SK-N-SH treated with all-trans-retinoic acid at 6 μM for 48 hours (cell line): Measurements from ENCODE around the gene CTAGE1.

Experiments used
- ATAC-seq: fragments of 200-7000 bp; cut with Tn5 transposase; 3 replicates; pipeline ENCODE4 v1.9.1; 2020; ENCODE audit warnings: mild to moderate bottlenecking, moderate library complexity
- ARNTL ChIP-seq: fragments of 450-650 bp; formaldehyde crosslinking; IDR thresholded peaks from 2 replicates; pipeline ENCODE4 v1.5.0; 2020; ENCODE audit warnings: low read depth, mild to moderate bottlenecking, moderate library complexity, borderline replicate concordance
- BACH2 ChIP-seq: fragments of 250-450 bp; sonication (Bioruptor Pico); IDR thresholded peaks from 2 replicates; pipeline ENCODE4 v1.9.0; 2021; ENCODE audit warnings: mild to moderate bottlenecking, borderline replicate concordance
- CSRNP3 ChIP-seq: fragments of 250-450 bp; sonication (Bioruptor Pico); IDR thresholded peaks from 2 replicates; pipeline ENCODE4 v1.5.1; 2021; ENCODE audit warnings: mild to moderate bottlenecking, moderate library complexity
- GLIS3 ChIP-seq: fragments of 250-450 bp; sonication (Bioruptor Pico); IDR thresholded peaks from 2 replicates; pipeline ENCODE4 v1.5.0; 2020; ENCODE audit warnings: mild to moderate bottlenecking, moderate library complexity
- ISL1 ChIP-seq: fragments of 250-450 bp; sonication (Bioruptor Pico); IDR thresholded peaks from 2 replicates; pipeline ENCODE4 v2.1.2; 2022; ENCODE audit warnings: mild to moderate bottlenecking, moderate library complexity
- POU6F1 ChIP-seq: fragments of 250-450 bp; sonication (Bioruptor Pico); IDR thresholded peaks from 2 replicates; pipeline ENCODE4 v1.8.0; 2021; ENCODE audit warnings: low read depth, mild to moderate bottlenecking, moderate library complexity, borderline replicate concordance
- PPARA ChIP-seq: fragments of 250-450 bp; sonication (Bioruptor Pico); IDR thresholded peaks from 2 replicates; pipeline ENCODE4 v1.5.0; 2020; ENCODE audit warnings: mild to moderate bottlenecking, borderline replicate concordance
- SNAI2 ChIP-seq: fragments of 250-450 bp; sonication (Bioruptor Pico); IDR thresholded peaks from 2 replicates; pipeline ENCODE4 v1.5.0; 2020; ENCODE audit warnings: mild to moderate bottlenecking, moderate library complexity
- ZC3H10 ChIP-seq: fragments of 250-450 bp; sonication (Bioruptor Pico); IDR thresholded peaks from 2 replicates; pipeline ENCODE4 v1.5.1; 2021; ENCODE audit warnings: mild to moderate bottlenecking, moderate library complexity
- ZFP3 ChIP-seq: fragments of 250-450 bp; sonication (Bioruptor Pico); IDR thresholded peaks from 2 replicates; pipeline ENCODE4 v1.5.0; 2020; ENCODE audit warnings: mild to moderate bottlenecking, moderate library complexity
- ZFP30 ChIP-seq: fragments of 450-650 bp; formaldehyde crosslinking; IDR thresholded peaks from 2 replicates; pipeline ENCODE4 v1.5.0; 2022; ENCODE audit warnings: mild to moderate bottlenecking, moderate library complexity
- ZNF565 ChIP-seq: fragments of 450-650 bp; formaldehyde crosslinking; conservative IDR thresholded peaks from 2 replicates; pipeline ENCODE4 v1.5.0; 2020; ENCODE audit warnings: low read depth, mild to moderate bottlenecking, moderate library complexity
- ZNF8 ChIP-seq: fragments of 450-650 bp; formaldehyde crosslinking; IDR thresholded peaks from 2 replicates; pipeline ENCODE4 v1.5.0; 2020; ENCODE audit warnings: mild to moderate bottlenecking, moderate library complexity
- TF ChIP-seq, protein P1 (sequence below): fragments of 250-450 bp; sonication (Bioruptor Pico); IDR thresholded peaks from 2 replicates; pipeline ENCODE4 v1.8.0; 2020; ENCODE audit warnings: mild to moderate bottlenecking, moderate library complexity, borderline replicate concordance

The CTAGE1 gene

GRCh38 chr18:22378672-22379282, 38.9 kb downstream of the CTAGE1 start:
- peak; percentile 83 for ATAC-seq
- TF ChIP-seq PPARA (CRISPR knock-in tag) (no peak), CSRNP3 (CRISPR knock-in tag) (no peak), GLIS3 (CRISPR knock-in tag) (no peak), SNAI2 (CRISPR knock-in tag) (no peak), POU6F1 (CRISPR knock-in tag) (no peak), BACH2 (CRISPR knock-in tag) (no peak), ARNTL (no peak), ZFP3 (CRISPR knock-in tag) (no peak), ZFP30 (CRISPR knock-in tag) (no peak)
- TF ChIP-seq, protein P1, sequence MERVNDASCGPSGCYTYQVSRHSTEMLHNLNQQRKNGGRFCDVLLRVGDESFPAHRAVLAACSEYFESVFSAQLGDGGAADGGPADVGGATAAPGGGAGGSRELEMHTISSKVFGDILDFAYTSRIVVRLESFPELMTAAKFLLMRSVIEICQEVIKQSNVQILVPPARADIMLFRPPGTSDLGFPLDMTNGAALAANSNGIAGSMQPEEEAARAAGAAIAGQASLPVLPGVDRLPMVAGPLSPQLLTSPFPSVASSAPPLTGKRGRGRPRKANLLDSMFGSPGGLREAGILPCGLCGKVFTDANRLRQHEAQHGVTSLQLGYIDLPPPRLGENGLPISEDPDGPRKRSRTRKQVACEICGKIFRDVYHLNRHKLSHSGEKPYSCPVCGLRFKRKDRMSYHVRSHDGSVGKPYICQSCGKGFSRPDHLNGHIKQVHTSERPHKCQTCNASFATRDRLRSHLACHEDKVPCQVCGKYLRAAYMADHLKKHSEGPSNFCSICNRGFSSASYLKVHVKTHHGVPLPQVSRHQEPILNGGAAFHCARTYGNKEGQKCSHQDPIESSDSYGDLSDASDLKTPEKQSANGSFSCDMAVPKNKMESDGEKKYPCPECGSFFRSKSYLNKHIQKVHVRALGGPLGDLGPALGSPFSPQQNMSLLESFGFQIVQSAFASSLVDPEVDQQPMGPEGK (CRISPR knock-in tag): no peak

DNA sequence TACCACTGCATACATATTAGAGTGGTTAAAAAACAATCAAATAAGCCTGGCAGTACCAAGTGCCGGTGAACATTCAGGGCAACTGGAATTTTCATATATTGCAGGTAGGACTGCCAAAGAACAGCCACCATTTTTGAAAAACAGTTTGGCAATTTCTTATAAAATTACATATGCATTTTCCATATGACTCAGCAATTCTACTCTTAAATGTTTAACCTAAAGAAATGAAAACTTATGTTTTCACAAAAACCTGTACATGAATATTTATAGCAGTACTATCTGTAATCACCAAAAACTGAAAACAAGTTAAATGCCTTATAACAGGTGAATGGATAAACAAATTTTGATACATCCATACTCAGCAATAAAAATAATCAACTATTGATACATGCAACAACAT, 39.9 kb downstream of the CTAGE1 start:
- TF ChIP-seq ZC3H10 (CRISPR knock-in tag) (no peak), ZFP3 (CRISPR knock-in tag) (no peak), POU6F1 (CRISPR knock-in tag) (no peak), SNAI2 (CRISPR knock-in tag) (no peak), PPARA (CRISPR knock-in tag) (no peak), ZFP30 (CRISPR knock-in tag) (no peak)
- TF ChIP-seq, protein P1 (CRISPR knock-in tag): no peak
- no peak for ATAC-seq

DNA sequence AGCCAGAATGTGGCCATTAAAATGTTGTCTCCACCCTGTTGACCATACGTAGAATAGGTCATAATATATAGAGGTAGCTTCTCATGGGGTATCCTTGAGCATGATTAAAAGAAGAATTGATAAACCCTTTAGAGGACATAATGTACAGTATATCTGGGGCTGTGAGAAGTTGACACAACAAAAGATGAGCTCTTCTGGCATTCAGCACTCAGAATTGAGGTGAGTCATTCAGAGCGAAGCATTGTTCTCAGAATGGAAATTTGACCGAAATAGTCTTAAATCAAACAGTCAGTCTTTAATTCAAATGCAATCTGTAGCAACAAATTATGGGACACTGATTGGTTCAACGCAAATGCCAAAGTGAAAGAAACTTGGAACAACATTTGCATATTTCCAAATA, 47.3 kb downstream of the CTAGE1 start:
- no peak for ATAC-seq

More for the DNA sequence above, 47.3 kb downstream of the CTAGE1 start:
- TF ChIP-seq BACH2 (CRISPR knock-in tag): no peak
- TF ChIP-seq, protein P1 (CRISPR knock-in tag): no peak
- no peak for TF ChIP-seq ZNF565 (CRISPR knock-in tag)
- no peak for TF ChIP-seq GLIS3 (CRISPR knock-in tag)
- TF ChIP-seq ZNF8 (CRISPR knock-in tag): no peak
- no peak for TF ChIP-seq CSRNP3 (CRISPR knock-in tag)
- TF ChIP-seq ISL1 (CRISPR knock-in tag): no peak
- TF ChIP-seq ZC3H10 (CRISPR knock-in tag): no peak
- no peak for TF ChIP-seq POU6F1 (CRISPR knock-in tag)
